Neural progenitor cell (in vitro differentiated cells): ENCODE data around the gene CRYGN.

ENCODE experiments used
- CTCF ChIP-seq: fragments of 200-600 bp; sonication (generic); IDR thresholded peaks from 2 replicates; pipeline ENCODE4 v1.5.1; 2017; ENCODE audit warnings: antibody characterized with exemption, mild to moderate bottlenecking
- EZH2 ChIP-seq: fragments of 200-600 bp; sonication (generic); IDR thresholded peaks from 2 replicates; pipeline ENCODE4 v1.6.1; 2017; ENCODE audit warnings: antibody characterized with exemption, mild to moderate bottlenecking, moderate library complexity
- EZH2phosphoT487 ChIP-seq: fragments of 200-600 bp; sonication (generic); IDR thresholded peaks from 2 replicates; pipeline ENCODE4 v1.6.1; 2017; ENCODE audit warnings: antibody characterized with exemption

GRCh38 chr7:151481650-151482505, 41.9 kb upstream of the CRYGN start:
- no peak for TF ChIP-seq CTCF
- TF ChIP-seq EZH2 = no peak
- no peak for TF ChIP-seq EZH2phosphoT487
